ENCODE data around the gene PRKAG2.
"Not testable (repeated sequence)": the region's sequence is repeated elsewhere in the genome, so short reads cannot be mapped to it uniquely, and the experiment has no call there.

PRKAG2 gene

GRCh38 chr7:151843181-151843580 lies 33.7 kb downstream of the PRKAG2 start:
- Histone ChIP-seq H3K27ac (ENCODE audit: low read depth, low read length) (no peak overlapping the region), H3K9ac (ENCODE audit: low read length) (no peak overlapping the region), H4K20me1 (ENCODE audit: low read depth, low read length) (no peaks in the 10 kb centered on the region), H3K4me2 (ENCODE audit: low read depth, low read length, poor library complexity, severe bottlenecking) (no peak overlapping the region), H3F3A (ENCODE audit: insufficient read depth) (no peaks in the 10 kb centered on the region), H3K27me3 (ENCODE audit: low read length) (0 out of 2 replicates have a peak, but pooled peaks cover 2% of the 10 kb centered on the region), H3K4me3 (ENCODE audit: insufficient read depth, low read length, poor library complexity, severe bottlenecking) (no peak overlapping the region), H3K9me3 (ENCODE audit: insufficient read depth, low read length) (no peaks in the 10 kb centered on the region), H2AFZ (ENCODE audit: low read depth, low read length, severe bottlenecking) (no peak overlapping the region), H3K79me2 (ENCODE audit: insufficient read depth, low read length) (no peaks in the 10 kb centered on the region), H3K36me3 (ENCODE audit: low read length) (no peaks in the 10 kb centered on the region), H3K9me2 (replicated peaks; ENCODE audit: insufficient read depth, low read length) (no peaks in the 10 kb centered on the region)
- no peak for TF ChIP-seq CTCF (IDR thresholded peaks at IDR 0.05; ENCODE audit: insufficient read depth, low read length, poor library complexity, severe bottlenecking)
- TF ChIP-seq EZH2phosphoT487 (conservative IDR thresholded peaks at IDR 0.05; ENCODE audit: low read length): no peak

DNA sequence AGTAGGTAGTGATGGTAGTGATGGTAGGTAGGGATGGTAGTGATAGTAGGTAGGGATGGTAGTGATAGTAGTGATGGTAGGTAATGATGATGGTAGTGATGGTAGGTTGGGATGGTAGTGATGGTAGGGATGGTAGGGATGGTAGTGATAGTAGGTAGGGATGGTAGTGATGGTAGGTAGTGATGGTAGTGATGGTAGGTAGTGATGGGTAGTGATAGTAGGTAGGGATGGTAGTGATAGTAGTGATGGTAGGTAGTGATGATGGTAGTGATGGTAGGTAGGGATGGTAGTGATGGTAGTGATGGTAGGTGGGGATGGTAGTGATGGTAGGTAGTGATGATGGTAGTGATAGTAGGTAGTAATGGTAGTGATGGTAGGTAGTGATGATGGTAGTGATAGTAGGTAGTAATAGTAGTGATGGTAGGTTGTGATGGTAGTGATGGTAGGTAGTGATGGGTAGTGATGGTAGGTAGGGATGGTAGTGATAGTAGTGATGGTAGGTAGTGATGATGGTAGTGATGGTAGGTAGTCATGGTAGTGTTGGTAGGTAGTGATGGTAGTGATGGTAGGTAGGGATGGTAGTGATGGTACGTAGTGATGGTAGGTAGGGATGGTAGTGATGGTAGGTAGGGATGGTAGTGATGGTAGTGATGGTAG lies 35.4 kb downstream of the PRKAG2 start:
- H3K9ac ChIP-seq (ENCODE audit: low read length); H2AFZ ChIP-seq (ENCODE audit: low read depth, low read length, severe bottlenecking); H3K9me3 ChIP-seq (ENCODE audit: insufficient read depth, low read length); H3K36me3 ChIP-seq (ENCODE audit: low read length); H3K79me2 ChIP-seq (ENCODE audit: insufficient read depth, low read length); H4K20me1 ChIP-seq (ENCODE audit: low read depth, low read length); H3F3A ChIP-seq (ENCODE audit: insufficient read depth); H3K27ac ChIP-seq (ENCODE audit: low read depth, low read length); H3K4me2 ChIP-seq (ENCODE audit: low read depth, low read length, poor library complexity, severe bottlenecking); H3K27me3 ChIP-seq (ENCODE audit: low read length); H3K4me3 ChIP-seq (ENCODE audit: insufficient read depth, low read length, poor library complexity, severe bottlenecking); H3K9me2 ChIP-seq (replicated peaks; ENCODE audit: insufficient read depth, low read length): not testable (repeated sequence)

GRCh38 chr7:151840088-151840910 lies 36.6 kb downstream of the PRKAG2 start:
- no peak overlapping the region for H3K27ac ChIP-seq (ENCODE audit: low read depth, low read length)
- H3K36me3 ChIP-seq (ENCODE audit: low read length): no peaks in the 10 kb centered on the region
- no peaks in the 10 kb centered on the region for H4K20me1 ChIP-seq (ENCODE audit: low read depth, low read length)
- no peak overlapping the region for H3K4me2 ChIP-seq (ENCODE audit: low read depth, low read length, poor library complexity, severe bottlenecking)
- no peak for TF ChIP-seq EZH2phosphoT487 (conservative IDR thresholded peaks at IDR 0.05; ENCODE audit: low read length)
- TF ChIP-seq CTCF (IDR thresholded peaks at IDR 0.05; ENCODE audit: insufficient read depth, low read length, poor library complexity, severe bottlenecking): no peak
- no peak overlapping the region for H3K4me3 ChIP-seq (ENCODE audit: insufficient read depth, low read length, poor library complexity, severe bottlenecking)
- no peaks in the 10 kb centered on the region for H3K9me3 ChIP-seq (ENCODE audit: insufficient read depth, low read length)
- no peaks in the 10 kb centered on the region for H3F3A ChIP-seq (ENCODE audit: insufficient read depth)
- no peaks in the 10 kb centered on the region for H3K9me2 ChIP-seq (replicated peaks; ENCODE audit: insufficient read depth, low read length)
- H2AFZ ChIP-seq (ENCODE audit: low read depth, low read length, severe bottlenecking): no peak overlapping the region
- H3K79me2 ChIP-seq (ENCODE audit: insufficient read depth, low read length): no peaks in the 10 kb centered on the region
- no peaks in the 10 kb centered on the region for H3K27me3 ChIP-seq (ENCODE audit: low read length)
- H3K9ac ChIP-seq (ENCODE audit: low read length): no peak overlapping the region

- no peaks in the 10 kb centered on the region for H3K9me3 ChIP-seq (ENCODE audit: insufficient read depth, low read length)
- H3K9me2 ChIP-seq (replicated peaks; ENCODE audit: insufficient read depth, low read length): no peaks in the 10 kb centered on the region
- no peaks in the 10 kb centered on the region for H3K79me2 ChIP-seq (ENCODE audit: insufficient read depth, low read length)
- TF ChIP-seq CTCF (IDR thresholded peaks at IDR 0.05; ENCODE audit: insufficient read depth, low read length, poor library complexity, severe bottlenecking) (no peak), EZH2phosphoT487 (conservative IDR thresholded peaks at IDR 0.05; ENCODE audit: low read length) (no peak)
- H3K9ac ChIP-seq (ENCODE audit: low read length): no peak overlapping the region
- peak overlapping the region; percentile 59 for H3K4me2 ChIP-seq (ENCODE audit: low read depth, low read length, poor library complexity, severe bottlenecking)
- H3K27ac ChIP-seq (ENCODE audit: low read depth, low read length): no peak overlapping the region
- no peaks in the 10 kb centered on the region for H3K27me3 ChIP-seq (ENCODE audit: low read length)
- no peaks in the 10 kb centered on the region for H4K20me1 ChIP-seq (ENCODE audit: low read depth, low read length)
- no peak overlapping the region for H2AFZ ChIP-seq (ENCODE audit: low read depth, low read length, severe bottlenecking)
- no peaks in the 10 kb centered on the region for H3F3A ChIP-seq (ENCODE audit: insufficient read depth)
- H3K4me3 ChIP-seq (ENCODE audit: insufficient read depth, low read length, poor library complexity, severe bottlenecking): no peak overlapping the region
- H3K36me3 ChIP-seq (ENCODE audit: low read length): no peaks in the 10 kb centered on the region
Measured at GRCh38 chr7:151839451-151839921, 37.4 kb downstream of the PRKAG2 start.
